IMR-90 (cell line): ENCODE data around the gene SEMA4D. TPM values are rescaled to one million over a fixed set of nuclear protein-coding genes. Genes with fewer than 3 reads are reported as not detected.

Source experiments
- ATAC-seq: fragments of 200-7000 bp; cut with Tn5 transposase; 2 replicates; pipeline ENCODE4 v1.9.1; 2020; ENCODE audit warnings: low read depth, mild to moderate bottlenecking, moderate library complexity
- BruUV-seq: library from RNA; stranded (reverse); fragments of 400-500 nt; replicated peaks from 2 replicates; lab custom pipeline; 2021; lab: Mats Ljungman, UMichigan
- CTCF ChIA-PET: fragments of 300-600 bp; formaldehyde crosslinking; extraction: SDS; loops from one replicate; lab custom pipeline; 2021; ENCODE audit warnings: antibody characterized with exemption; lab: Yijun Ruan, JAX
- POLR2A ChIA-PET: fragments of 300-600 bp; sonication (Branson Sonifier 250); formaldehyde crosslinking; loops from one replicate; lab custom pipeline; 2022; ENCODE audit warnings: antibody characterized with exemption; ENCODE audit not compliant: unreplicated experiment; lab: Charles Lee
- DNase-seq: peaks from one replicate; pipeline ENCODE4 v3.0.0; 2013
- H2AFZ ChIP-seq: replicated peaks from 2 replicates; pipeline ENCODE3; 2013; ENCODE audit warnings: low read length, mild to moderate bottlenecking; ENCODE audit not compliant: poor library complexity
- H2AK5ac ChIP-seq: 2 replicates; pipeline ENCODE4 v1.6.1; 2013; ENCODE audit warnings: low read depth, low read length, inconsistent platforms
- H2AK9ac ChIP-seq: replicated peaks from 2 replicates; pipeline ENCODE3; 2013; ENCODE audit warnings: mild to moderate bottlenecking, low read depth, low read length, moderate library complexity; ENCODE audit not compliant: poor library complexity
- H2BK120ac ChIP-seq: 2 replicates; pipeline ENCODE4 v1.6.1; 2013; ENCODE audit warnings: low read depth, low read length, inconsistent platforms
- H2BK15ac ChIP-seq: 3 replicates; pipeline ENCODE4 v1.6.1; 2013; ENCODE audit warnings: low read depth, low read length, inconsistent platforms
- H2BK20ac ChIP-seq: 2 replicates; pipeline ENCODE4 v1.6.1; 2013; ENCODE audit warnings: low read depth, mild to moderate bottlenecking, inconsistent platforms, low read length, moderate library complexity
- H2BK5ac ChIP-seq: 2 replicates; pipeline ENCODE4 v1.6.1; 2013; ENCODE audit warnings: mild to moderate bottlenecking, low read depth, low read length, inconsistent platforms; ENCODE audit not compliant: poor library complexity, severe bottlenecking
- H3K14ac ChIP-seq: replicated peaks from 2 replicates; pipeline ENCODE4 v1.6.1; 2013; ENCODE audit warnings: low read depth, low read length, inconsistent platforms
- H3K18ac ChIP-seq: 2 replicates; pipeline ENCODE4 v1.6.1; 2013; ENCODE audit warnings: low read depth, low read length, control low read depth
- H3K23ac ChIP-seq: 2 replicates; pipeline ENCODE4 v1.6.1; 2013; ENCODE audit warnings: low read depth, low read length, inconsistent platforms
- H3K27ac ChIP-seq: 2 replicates; pipeline ENCODE4 v1.5.1; 2013; ENCODE audit warnings: mild to moderate bottlenecking, control low read depth, low read length; ENCODE audit not compliant: insufficient read depth
- H3K27me3 ChIP-seq: 2 replicates; pipeline ENCODE4 v1.6.1; 2013; ENCODE audit warnings: low read length; ENCODE audit not compliant: control insufficient read depth, insufficient read depth
- H3K36me3 ChIP-seq: 2 replicates; pipeline ENCODE4 v1.6.1; 2013; ENCODE audit warnings: low read length, mixed read lengths; ENCODE audit not compliant: control insufficient read depth, insufficient read depth
- H3K4ac ChIP-seq: 2 replicates; pipeline ENCODE4 v1.6.1; 2013; ENCODE audit warnings: low read depth, low read length, inconsistent platforms
- H3K4me1 ChIP-seq: 2 replicates; pipeline ENCODE4 v1.6.1; 2013; ENCODE audit warnings: low read length, mixed read lengths; ENCODE audit not compliant: control insufficient read depth, insufficient read depth
- H3K4me2 ChIP-seq: 2 replicates; pipeline ENCODE4 v1.6.1; 2013; ENCODE audit warnings: low read depth, mild to moderate bottlenecking, control low read depth, low read length, moderate library complexity
- H3K4me3 ChIP-seq: 2 replicates; pipeline ENCODE4 v1.5.1; 2013; ENCODE audit warnings: low read depth, mild to moderate bottlenecking, control low read depth, low read length, moderate library complexity; ENCODE audit not compliant: insufficient read depth
- H3K56ac ChIP-seq: 2 replicates; pipeline ENCODE4 v1.6.1; 2013; ENCODE audit warnings: low read length, inconsistent platforms; ENCODE audit not compliant: insufficient read depth; ENCODE audit errors: extremely low read depth
- H3K79me1 ChIP-seq, 2 experiments: 2 replicates each; pipeline ENCODE4 v1.6.1; 2013; ENCODE audit warnings: low read length in 2 of 2, inconsistent platforms in 1 of 2, low read depth in 1 of 2
- H3K9ac ChIP-seq: 2 replicates; pipeline ENCODE4 v1.6.1; 2013; ENCODE audit warnings: low read depth, low read length, control low read depth
- H3K9me1 ChIP-seq: 2 replicates; pipeline ENCODE4 v1.6.1; 2013; ENCODE audit warnings: low read length, inconsistent platforms; ENCODE audit not compliant: insufficient read depth
- H3K9me3 ChIP-seq: 2 replicates; pipeline ENCODE4 v1.6.1; 2013; ENCODE audit warnings: low read length; ENCODE audit not compliant: control insufficient read depth, insufficient read depth
- H4K20me1 ChIP-seq: 2 replicates; pipeline ENCODE4 v1.6.1; 2013; ENCODE audit warnings: low read length, inconsistent platforms; ENCODE audit not compliant: insufficient read depth
- H4K5ac ChIP-seq: 2 replicates; pipeline ENCODE4 v1.6.1; 2013; ENCODE audit warnings: mild to moderate bottlenecking, low read depth, low read length, control low read depth
- H4K8ac ChIP-seq, 2 experiments: 2 replicates each; pipeline ENCODE4 v1.6.1; 2013; ENCODE audit warnings: low read depth in 2 of 2, low read length in 2 of 2, control low read depth in 1 of 2, inconsistent platforms in 1 of 2
- H4K91ac ChIP-seq: 2 replicates; pipeline ENCODE4 v1.6.1; 2013; ENCODE audit warnings: low read depth, low read length, inconsistent platforms; ENCODE audit not compliant: insufficient read depth
- CHD1 ChIP-seq: IDR thresholded peaks from 2 replicates; pipeline ENCODE4 v1.6.1; 2012; ENCODE audit warnings: low read depth, low read length, improper control_type of control experiment
- ELK1 ChIP-seq: fragments of 150-350 bp; IDR thresholded peaks from 2 replicates; pipeline ENCODE4 v1.6.1; 2016; ENCODE audit warnings: low read depth, mild to moderate bottlenecking, low read length, moderate library complexity, borderline replicate concordance
- MXI1 ChIP-seq: IDR thresholded peaks from 2 replicates; pipeline ENCODE4 v1.6.1; 2012; ENCODE audit warnings: low read depth, mild to moderate bottlenecking, low read length, moderate library complexity, borderline replicate concordance
- POLR2A ChIP-seq: IDR thresholded peaks from 2 replicates; pipeline ENCODE4 v1.6.1; 2012; ENCODE audit warnings: mild to moderate bottlenecking, low read depth, low read length
- RFX5 ChIP-seq: IDR thresholded peaks from 2 replicates; pipeline ENCODE4 v1.8.0; 2012; ENCODE audit warnings: low read depth, mild to moderate bottlenecking, low read length, moderate library complexity
- SMC3 ChIP-seq: fragments of 150-350 bp; IDR thresholded peaks from 2 replicates; pipeline ENCODE4 v1.6.1; 2016; ENCODE audit warnings: low read depth, mild to moderate bottlenecking, antibody characterized with exemption, low read length, moderate library complexity
- USF2 ChIP-seq: fragments of 150-350 bp; IDR thresholded peaks from 2 replicates; pipeline ENCODE4 v1.6.1; 2017; ENCODE audit warnings: mild to moderate bottlenecking, antibody characterized with exemption, low read length, low read depth
- WGBS, 2 experiments: methylation state at CpG; one replicate each; pipeline versions ENCODE4 v1.1.5 to v1.1.7; 2013; ENCODE audit warnings: missing lambda C conversion rate in 2 of 2; ENCODE audit not compliant: insufficient read length in 1 of 2; ENCODE audit errors: extremely low coverage in 2 of 2; 5-methylcytosine and 5-hydroxymethylcytosine counted together
- dilution Hi-C: fragments of 300-500 bp; cut with HindIII; formaldehyde crosslinking; loops from one replicate; pipeline ENCODE4 v1.14.3; 2018; ENCODE audit warnings: low sequenced_read_pairs; ENCODE audit not compliant: unreplicated experiment
- in situ Hi-C: fragments of 300-500 bp; cut with MboI; formaldehyde crosslinking; loops from 3 replicates; pipeline ENCODE4 v1.14.3; 2019; ENCODE audit warnings: low sequenced_read_pairs, inconsistent platforms, mixed read lengths
- intact Hi-C: fragments of 100-400 bp; cut with micrococcal nuclease; formaldehyde crosslinking; loops from 2 replicates; pipeline ENCODE4 v1.10.0; 2022
- polyA plus RNA-seq, 3 experiments: library from polyadenylated mRNA; depleted of rRNA; stranded (reverse); fragments of >200 nt; gene quantifications; 2 replicates each; pipeline ENCODE4 v1.2.3, GENCODE V29; 2012; ENCODE audit warnings: low replicate concordance in 1 of 3
- total RNA-seq: library from RNA; depleted of rRNA; stranded (reverse); fragments of >200 nt; gene quantifications from 2 replicates; pipeline ENCODE4 v1.2.3, GENCODE V29; 2012

SEMA4D gene
- total and polyA plus RNA-seq, 2 of the 4 experiments (the other 2 are of a cell fraction), result 0.90 to 1.5 TPM

GRCh38 chr9:89404074-89404473 lies 93.8 kb downstream of the SEMA4D start:
- H3K4me2 ChIP-seq, result no peak overlapping the region
- CTCF ChIA-PET, result no interaction called here
- DNase-seq, result no peak

More at GRCh38 chr9:89404074-89404473, 93.8 kb downstream of the SEMA4D start:
- Histone ChIP-seq H3K4me3 (no peak overlapping the region), H2BK20ac (no peak overlapping the region), H3K9me3 (peaks cover 5% of the 10 kb centered on the region), H4K91ac (no peak overlapping the region), H2AK5ac (no peak overlapping the region), H3K18ac (no peak overlapping the region), H3K14ac (no peak overlapping the region), H2BK120ac (no peak overlapping the region), H3K9me1 (no peaks in the 10 kb centered on the region), H3K79me1 (no peaks in the 10 kb centered on the region), H3K4ac (no peak overlapping the region), H3K56ac (no peak overlapping the region), H4K5ac (no peak overlapping the region), H4K8ac (no peak overlapping the region), H2BK5ac (no peak overlapping the region), H3K27me3 (no peaks in the 10 kb centered on the region), H3K9ac (no peak overlapping the region), H3K23ac (no peak overlapping the region), H2AFZ (no peak overlapping the region), H4K20me1 (no peaks in the 10 kb centered on the region), H2AK9ac (no peak overlapping the region), H3K4me1 (no peaks in the 10 kb centered on the region), H3K36me3 (peaks cover 10% of the 10 kb centered on the region), H2BK15ac (no peak overlapping the region), H3K27ac (no peak overlapping the region)
- in situ Hi-C loops, result no loop called here
- ATAC-seq, result no peak
- intact Hi-C loops, result no loop called here
- no TSS peak for BruUV-seq
- POLR2A ChIA-PET, result no interaction called here
- dilution Hi-C loops, result no loop called here
- TF ChIP-seq RFX5 (no peak), MXI1 (no peak), USF2 (no peak), SMC3 (no peak), POLR2A (no peak), CHD1 (no peak), ELK1 (no peak)
- WGBS, 2 experiments, result 100% methylated on average over 3 of the region's 11 CpGs; no CpG with 5 or more reads in 1 of the 2 experiments
